ENCODE data around the gene C1QTNF9. TPM values are rescaled to one million over a fixed set of nuclear protein-coding genes. Genes with fewer than 3 reads are reported as not detected.

The C1QTNF9 gene
- polyA plus RNA-seq, 1 donor (not counting 4 experiments of a cell fraction or from before 2014, with no cell fraction given) = not detected

GRCh38 chr13:24272452-24273161 lies 36.8 kb upstream of the C1QTNF9 start:
- no peaks in the 10 kb centered on the region for H4K20me1 ChIP-seq (ENCODE audit: control insufficient read depth, extremely low read depth, insufficient read depth, low read length)
- H2AFZ ChIP-seq (ENCODE audit: control insufficient read depth, low read length) = peak overlapping the region; percentile 97
- H3K4me2 ChIP-seq (ENCODE audit: control insufficient read depth, extremely low read depth, insufficient read depth, low read depth, low read length) = peak overlapping the region; percentile 90
- H3K27ac ChIP-seq (ENCODE audit: control insufficient read depth, insufficient read depth, low read length) = no peak overlapping the region
- H3K27me3 ChIP-seq (ENCODE audit: control insufficient read depth, extremely low read depth, insufficient read depth, low read length) = no peaks in the 10 kb centered on the region
- no peak for DNase-seq (ENCODE audit: low read depth, low spot score)
- no peak overlapping the region for H3K9ac ChIP-seq (ENCODE audit: control insufficient read depth, extremely low read depth, insufficient read depth, low read length)
- H3K4me1 ChIP-seq (ENCODE audit: control insufficient read depth, extremely low read depth, insufficient read depth, low read length) = peaks cover 22% of the 10 kb centered on the region
- no peaks in the 10 kb centered on the region for H3K9me3 ChIP-seq (ENCODE audit: control insufficient read depth, low read depth, low read length)
- H3K79me2 ChIP-seq (ENCODE audit: control insufficient read depth, insufficient read depth, low read length) = no peaks in the 10 kb centered on the region
- TF ChIP-seq EZH2 (IDR thresholded peaks at IDR 0.05; ENCODE audit: low read length) (no peak), CTCF (optimal IDR thresholded peaks at IDR 0.05 in 1 of 3, IDR thresholded peaks at IDR 0.05 in 1 of 3, conservative IDR thresholded peaks at IDR 0.05 in 1 of 3; ENCODE audit: extremely low read depth in 1 of 3, insufficient read depth in 2 of 3, low read length in 3 of 3) (no peak)
- no peaks in the 10 kb centered on the region for H3K36me3 ChIP-seq (ENCODE audit: control insufficient read depth in 2 of 2, extremely low read depth in 1 of 2, insufficient read depth in 2 of 2, low read length in 2 of 2)
- FAIRE-seq = no peak
- dilution Hi-C loops (cut with MboI; ENCODE audit: extremely low pct_ligation_motif_present, low sequenced_read_pairs) = no loop called here
- peak overlapping the region in 2 of 3 experiments; percentile 55 to 60 for H3K4me3 ChIP-seq (ENCODE audit: control insufficient read depth in 2 of 3, extremely low read depth in 1 of 3, insufficient read depth in 2 of 3, low read depth in 1 of 3, low read length in 3 of 3)
- no peaks in the 10 kb centered on the region for H3K9me1 ChIP-seq (ENCODE audit: control insufficient read depth, extremely low read depth, insufficient read depth, low read length)

GRCh38 chr13:24273926-24274325 lies 35.5 kb upstream of the C1QTNF9 start:
- FAIRE-seq = peak; percentile 23
- dilution Hi-C loops (cut with MboI; ENCODE audit: extremely low pct_ligation_motif_present, low sequenced_read_pairs) = no loop called here
- Histone ChIP-seq H3K79me2 (ENCODE audit: control insufficient read depth, insufficient read depth, low read length) (no peaks in the 10 kb centered on the region), H3K4me2 (ENCODE audit: control insufficient read depth, extremely low read depth, insufficient read depth, low read depth, low read length) (no peak overlapping the region), H3K9me1 (ENCODE audit: control insufficient read depth, extremely low read depth, insufficient read depth, low read length) (no peaks in the 10 kb centered on the region), H3K27me3 (ENCODE audit: control insufficient read depth, extremely low read depth, insufficient read depth, low read length) (no peaks in the 10 kb centered on the region), H3K4me1 (ENCODE audit: control insufficient read depth, extremely low read depth, insufficient read depth, low read length) (peaks cover 22% of the 10 kb centered on the region), H3K4me3 (ENCODE audit: control insufficient read depth in 2 of 3, extremely low read depth in 1 of 3, insufficient read depth in 2 of 3, low read depth in 1 of 3, low read length in 3 of 3) (no peak overlapping the region), H3K36me3 (ENCODE audit: control insufficient read depth in 2 of 2, extremely low read depth in 1 of 2, insufficient read depth in 2 of 2, low read length in 2 of 2) (no peaks in the 10 kb centered on the region), H3K27ac (ENCODE audit: control insufficient read depth, insufficient read depth, low read length) (no peak overlapping the region), H3K9me3 (ENCODE audit: control insufficient read depth, low read depth, low read length) (no peaks in the 10 kb centered on the region), H2AFZ (ENCODE audit: control insufficient read depth, low read length) (no peak overlapping the region), H3K9ac (ENCODE audit: control insufficient read depth, extremely low read depth, insufficient read depth, low read length) (no peak overlapping the region), H4K20me1 (ENCODE audit: control insufficient read depth, extremely low read depth, insufficient read depth, low read length) (no peaks in the 10 kb centered on the region)
- TF ChIP-seq EZH2 (IDR thresholded peaks at IDR 0.05; ENCODE audit: low read length) = no peak
- TF ChIP-seq CTCF (optimal IDR thresholded peaks at IDR 0.05 in 1 of 3, IDR thresholded peaks at IDR 0.05 in 1 of 3, conservative IDR thresholded peaks at IDR 0.05 in 1 of 3; ENCODE audit: extremely low read depth in 1 of 3, insufficient read depth in 2 of 3, low read length in 3 of 3) = no peak
- no peak for DNase-seq (ENCODE audit: low read depth, low spot score)
